Measurements from ENCODE around the gene FAR2.

Gene FAR2

DNA sequence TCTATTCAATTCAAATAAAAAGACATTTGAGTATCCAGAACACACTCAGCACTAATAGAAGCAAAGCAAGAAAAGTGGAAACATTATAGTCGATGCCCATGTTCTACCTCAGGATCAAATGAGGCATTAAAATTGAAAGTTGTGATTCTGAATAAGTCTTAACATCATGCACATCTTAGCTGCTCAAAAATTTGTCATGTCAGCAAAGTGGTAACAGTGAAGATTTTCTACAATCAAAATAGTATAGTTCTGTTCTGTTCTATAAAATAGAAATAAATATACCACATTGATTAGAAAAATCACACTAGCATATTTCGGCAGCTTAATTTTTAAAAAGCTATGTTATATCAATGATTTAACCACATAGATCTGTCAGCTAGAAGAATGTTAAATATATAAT is 157.2 kb downstream of the FAR2 start:
- H3K23ac ChIP-seq (ENCODE audit: low read length): no peak overlapping the region
- H3K14ac ChIP-seq (ENCODE audit: low read length): no peak overlapping the region
- H2AK5ac ChIP-seq (ENCODE audit: low read length): no peak overlapping the region
- H3K27me3 ChIP-seq (ENCODE audit: insufficient read depth, low read length): no peaks in the 10 kb centered on the region
- no peak overlapping the region for H3K27ac ChIP-seq (ENCODE audit: low read depth, low read length)
- no peaks in the 10 kb centered on the region for H3K9me3 ChIP-seq (ENCODE audit: insufficient read depth, low read depth, low read length)
- no CpG with 5 or more reads among the region's 2 CpGs for WGBS (ENCODE audit: extremely low coverage, insufficient coverage, insufficient read length)
- H4K12ac ChIP-seq (ENCODE audit: low read depth, low read length): no peak overlapping the region
- no peaks in the 10 kb centered on the region for H3K79me2 ChIP-seq (ENCODE audit: control insufficient read depth, insufficient read depth, low read length, poor library complexity)
- no peak overlapping the region for H3K4me3 ChIP-seq (ENCODE audit: low read depth, low read length)
- no peak overlapping the region for H3K18ac ChIP-seq (ENCODE audit: low read length)
- no peak for DNase-seq
- no peak overlapping the region for H3K4ac ChIP-seq (ENCODE audit: low read depth, low read length)
- no peak overlapping the region for H2BK12ac ChIP-seq (ENCODE audit: low read length)
- no peak overlapping the region for H4K8ac ChIP-seq (ENCODE audit: low read depth, low read length)
- no peaks in the 10 kb centered on the region for H3K4me1 ChIP-seq (ENCODE audit: control insufficient read depth in 1 of 2, insufficient read depth in 2 of 2, low read length in 2 of 2)
- no peak overlapping the region for H3K9ac ChIP-seq (ENCODE audit: low read length)
- H2BK5ac ChIP-seq (ENCODE audit: low read depth, low read length, poor library complexity): no peak overlapping the region
- H3K79me1 ChIP-seq (ENCODE audit: low read length): no peaks in the 10 kb centered on the region
- H4K91ac ChIP-seq (ENCODE audit: low read depth, low read length): no peak overlapping the region
- H3K4me2 ChIP-seq (ENCODE audit: low read length): no peak overlapping the region
- H3K36me3 ChIP-seq (ENCODE audit: control insufficient read depth in 1 of 2, insufficient read depth in 2 of 2, low read length in 2 of 2): no peaks in the 10 kb centered on the region
- no peak overlapping the region for H2BK120ac ChIP-seq (ENCODE audit: insufficient read depth, low read length, poor library complexity)
- no peak overlapping the region for H2AFZ ChIP-seq (ENCODE audit: insufficient read depth, low read length, poor library complexity)

DNA sequence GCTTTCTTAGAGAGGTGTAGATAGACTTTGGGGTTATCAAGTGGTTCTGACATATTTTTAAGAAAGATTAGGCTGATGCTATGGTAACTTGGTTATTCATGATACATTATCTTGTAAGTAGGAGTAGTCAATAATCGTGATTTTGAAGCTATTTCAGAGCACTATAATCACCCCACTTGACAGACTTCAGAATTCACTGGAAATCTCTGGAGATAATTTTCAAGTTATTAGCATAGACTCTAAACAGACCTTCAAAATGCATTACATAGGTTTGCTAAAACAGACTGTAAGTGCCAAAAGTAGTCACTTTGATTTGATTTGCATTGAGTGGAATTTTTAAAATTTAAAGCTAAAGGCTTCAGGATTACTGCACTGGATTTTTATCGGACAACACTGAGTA is 157.6 kb downstream of the FAR2 start:
- Histone ChIP-seq H3K14ac (ENCODE audit: low read length) (no peak overlapping the region), H3K79me1 (ENCODE audit: low read length) (no peaks in the 10 kb centered on the region), H3K4me2 (ENCODE audit: low read length) (no peak overlapping the region), H4K8ac (ENCODE audit: low read depth, low read length) (no peak overlapping the region), H4K91ac (ENCODE audit: low read depth, low read length) (no peak overlapping the region), H3K4ac (ENCODE audit: low read depth, low read length) (no peak overlapping the region), H3K4me1 (ENCODE audit: control insufficient read depth in 1 of 2, insufficient read depth in 2 of 2, low read length in 2 of 2) (no peaks in the 10 kb centered on the region), H2BK120ac (ENCODE audit: insufficient read depth, low read length, poor library complexity) (no peak overlapping the region), H3K4me3 (ENCODE audit: low read depth, low read length) (no peak overlapping the region), H4K12ac (ENCODE audit: low read depth, low read length) (no peak overlapping the region), H2AK5ac (ENCODE audit: low read length) (no peak overlapping the region), H3K79me2 (ENCODE audit: control insufficient read depth, insufficient read depth, low read length, poor library complexity) (no peaks in the 10 kb centered on the region), H2BK5ac (ENCODE audit: low read depth, low read length, poor library complexity) (no peak overlapping the region), H2AFZ (ENCODE audit: insufficient read depth, low read length, poor library complexity) (no peak overlapping the region), H3K9me3 (ENCODE audit: insufficient read depth, low read depth, low read length) (no peaks in the 10 kb centered on the region), H3K27ac (ENCODE audit: low read depth, low read length) (no peak overlapping the region), H3K27me3 (ENCODE audit: insufficient read depth, low read length) (no peaks in the 10 kb centered on the region), H2BK12ac (ENCODE audit: low read length) (no peak overlapping the region), H3K18ac (ENCODE audit: low read length) (no peak overlapping the region), H3K36me3 (ENCODE audit: control insufficient read depth in 1 of 2, insufficient read depth in 2 of 2, low read length in 2 of 2) (no peaks in the 10 kb centered on the region), H3K9ac (ENCODE audit: low read length) (no peak overlapping the region), H3K23ac (ENCODE audit: low read length) (no peak overlapping the region)
- WGBS (ENCODE audit: extremely low coverage, insufficient coverage, insufficient read length): no CpG with 5 or more reads among the region's 2 CpGs
- no peak for DNase-seq

- Histone ChIP-seq H2BK12ac (ENCODE audit: low read length) (no peak overlapping the region), H3K23ac (ENCODE audit: low read length) (no peak overlapping the region), H2AFZ (ENCODE audit: insufficient read depth, low read length, poor library complexity) (no peak overlapping the region)
Measured at GRCh38 chr12:29309320-29309902, 160.3 kb downstream of the FAR2 start.

DNA sequence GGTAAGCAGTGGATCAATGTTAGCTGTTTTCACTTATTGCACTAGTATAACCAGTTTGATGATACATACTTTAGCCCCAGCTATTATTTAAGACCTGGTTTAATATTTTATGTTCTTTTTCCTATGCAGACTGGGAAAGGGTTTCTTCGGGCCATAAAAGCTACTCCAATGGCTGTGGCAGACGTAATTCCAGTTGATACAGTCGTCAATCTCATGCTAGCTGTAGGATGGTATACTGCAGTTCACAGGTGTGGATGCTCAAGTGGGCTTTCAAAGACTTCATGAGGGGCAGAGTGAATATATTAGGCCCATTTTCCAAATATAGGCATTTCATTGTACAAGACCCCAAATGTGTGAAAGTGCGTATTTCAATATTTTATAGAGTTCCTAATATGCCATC is 161.8 kb downstream of the FAR2 start:
- Histone ChIP-seq H3K79me1 (ENCODE audit: low read length) (no peaks in the 10 kb centered on the region), H3K4me1 (ENCODE audit: control insufficient read depth in 1 of 2, insufficient read depth in 2 of 2, low read length in 2 of 2) (no peaks in the 10 kb centered on the region), H3K9ac (ENCODE audit: low read length) (no peak overlapping the region), H2BK5ac (ENCODE audit: low read depth, low read length, poor library complexity) (no peak overlapping the region), H3K4ac (ENCODE audit: low read depth, low read length) (no peak overlapping the region), H2BK120ac (ENCODE audit: insufficient read depth, low read length, poor library complexity) (no peak overlapping the region), H3K4me3 (ENCODE audit: low read depth, low read length) (no peak overlapping the region), H3K9me3 (ENCODE audit: insufficient read depth, low read depth, low read length) (no peaks in the 10 kb centered on the region), H4K91ac (ENCODE audit: low read depth, low read length) (no peak overlapping the region), H2AK5ac (ENCODE audit: low read length) (no peak overlapping the region), H4K12ac (ENCODE audit: low read depth, low read length) (no peak overlapping the region), H3K23ac (ENCODE audit: low read length) (no peak overlapping the region), H3K27me3 (ENCODE audit: insufficient read depth, low read length) (no peaks in the 10 kb centered on the region), H3K14ac (ENCODE audit: low read length) (no peak overlapping the region), H3K18ac (ENCODE audit: low read length) (no peak overlapping the region), H2BK12ac (ENCODE audit: low read length) (no peak overlapping the region), H3K4me2 (ENCODE audit: low read length) (no peak overlapping the region), H3K79me2 (ENCODE audit: control insufficient read depth, insufficient read depth, low read length, poor library complexity) (no peaks in the 10 kb centered on the region), H3K27ac (ENCODE audit: low read depth, low read length) (no peak overlapping the region), H2AFZ (ENCODE audit: insufficient read depth, low read length, poor library complexity) (no peak overlapping the region), H4K8ac (ENCODE audit: low read depth, low read length) (no peak overlapping the region), H3K36me3 (ENCODE audit: control insufficient read depth in 1 of 2, insufficient read depth in 2 of 2, low read length in 2 of 2) (no peaks in the 10 kb centered on the region)
- DNase-seq: no peak
- no CpG with 5 or more reads among the region's 4 CpGs for WGBS (ENCODE audit: extremely low coverage, insufficient coverage, insufficient read length)

More at GRCh38 chr12:29309320-29309902, 160.3 kb downstream of the FAR2 start:
- no peak overlapping the region for H2BK5ac ChIP-seq (ENCODE audit: low read depth, low read length, poor library complexity)
- H4K8ac ChIP-seq (ENCODE audit: low read depth, low read length): no peak overlapping the region
- H3K9me3 ChIP-seq (ENCODE audit: insufficient read depth, low read depth, low read length): no peaks in the 10 kb centered on the region
- H4K12ac ChIP-seq (ENCODE audit: low read depth, low read length): no peak overlapping the region
- H3K27ac ChIP-seq (ENCODE audit: low read depth, low read length): no peak overlapping the region
- no peak overlapping the region for H2BK120ac ChIP-seq (ENCODE audit: insufficient read depth, low read length, poor library complexity)
- H3K4me1 ChIP-seq (ENCODE audit: control insufficient read depth in 1 of 2, insufficient read depth in 2 of 2, low read length in 2 of 2): no peaks in the 10 kb centered on the region
- no peak overlapping the region for H3K4me2 ChIP-seq (ENCODE audit: low read length)
- no peaks in the 10 kb centered on the region for H3K79me2 ChIP-seq (ENCODE audit: control insufficient read depth, insufficient read depth, low read length, poor library complexity)
- no peak overlapping the region for H3K14ac ChIP-seq (ENCODE audit: low read length)
- H3K27me3 ChIP-seq (ENCODE audit: insufficient read depth, low read length): no peaks in the 10 kb centered on the region
- no peak overlapping the region for H4K91ac ChIP-seq (ENCODE audit: low read depth, low read length)
- H3K4me3 ChIP-seq (ENCODE audit: low read depth, low read length): no peak overlapping the region
- no peak overlapping the region for H2AK5ac ChIP-seq (ENCODE audit: low read length)
- H3K4ac ChIP-seq (ENCODE audit: low read depth, low read length): no peak overlapping the region
- no CpG with 5 or more reads among the region's 4 CpGs for WGBS (ENCODE audit: extremely low coverage, insufficient coverage, insufficient read length)
- H3K79me1 ChIP-seq (ENCODE audit: low read length): no peaks in the 10 kb centered on the region
- peak in 1 of 2 donors; percentile 30 for DNase-seq
- H3K9ac ChIP-seq (ENCODE audit: low read length): no peak overlapping the region
- H3K36me3 ChIP-seq (ENCODE audit: control insufficient read depth in 1 of 2, insufficient read depth in 2 of 2, low read length in 2 of 2): no peaks in the 10 kb centered on the region
- H3K18ac ChIP-seq (ENCODE audit: low read length): no peak overlapping the region
